SU-DHL-6 (cell line): Measurements from ENCODE around the gene VSTM2L.

Experiments
- H2AFZ ChIP-seq: fragments of 200-600 bp; sonication (generic); 2 replicates; pipeline ENCODE4 v1.6.1; 2014; ENCODE audit warnings: low read depth, mild to moderate bottlenecking, moderate library complexity, mixed read lengths, antibody characterized with exemption, low read length; ENCODE audit not compliant: severe bottlenecking
- H3F3A ChIP-seq: fragments of 200-600 bp; shearing (Covaris generic); 2 replicates; pipeline ENCODE4 v1.6.0; 2016; ENCODE audit warnings: antibody characterized with exemption, mild to moderate bottlenecking; ENCODE audit not compliant: insufficient read depth
- H3K27ac ChIP-seq: fragments of 200-600 bp; sonication (generic); 2 replicates; pipeline ENCODE4 v1.5.1; 2016; ENCODE audit warnings: low read depth, mild to moderate bottlenecking, low read length, moderate library complexity, mixed read lengths
- H3K27me3 ChIP-seq: fragments of 200-600 bp; sonication (generic), shearing (Covaris generic); 2 replicates; pipeline ENCODE4 v1.6.0; 2014; ENCODE audit warnings: mild to moderate bottlenecking, low read length
- H3K36me3 ChIP-seq: fragments of 200-600 bp; sonication (generic); 2 replicates; pipeline ENCODE4 v1.6.1; 2014; ENCODE audit warnings: mild to moderate bottlenecking, low read length, mixed read lengths
- H3K4me2 ChIP-seq: fragments of 300-600, 200-600 bp; shearing (Covaris generic), sonication (generic); 2 replicates; pipeline ENCODE4 v1.6.0; 2014; ENCODE audit warnings: low read length, low read depth, mild to moderate bottlenecking; ENCODE audit not compliant: poor library complexity, severe bottlenecking
- H3K4me3 ChIP-seq: fragments of 200-600 bp; sonication (generic); 2 replicates; pipeline ENCODE4 v1.5.1; 2014; ENCODE audit warnings: antibody characterized with exemption, low read length, mild to moderate bottlenecking, mixed read lengths; ENCODE audit not compliant: insufficient read depth, poor library complexity, severe bottlenecking
- H3K79me2 ChIP-seq: fragments of 200-600 bp; sonication (generic); 2 replicates; pipeline ENCODE4 v1.6.1; 2014; ENCODE audit warnings: mild to moderate bottlenecking, low read length, moderate library complexity; ENCODE audit not compliant: insufficient read depth
- H3K9ac ChIP-seq: fragments of 200-600 bp; sonication (generic); 2 replicates; pipeline ENCODE4 v1.7.0; 2014; ENCODE audit warnings: mild to moderate bottlenecking, low read length
- H3K9me2 ChIP-seq: fragments of 200-600 bp; sonication (generic); replicated peaks from 2 replicates; pipeline ENCODE4 v1.6.1; 2014; ENCODE audit warnings: low read length; ENCODE audit not compliant: insufficient read depth
- H3K9me3 ChIP-seq: fragments of 200-600 bp; sonication (generic); 2 replicates; pipeline ENCODE4 v1.6.1; 2014; ENCODE audit warnings: low read length, mixed read lengths; ENCODE audit not compliant: insufficient read depth
- H4K20me1 ChIP-seq: fragments of 200-600 bp; sonication (generic); 2 replicates; pipeline ENCODE4 v1.6.1; 2014; ENCODE audit warnings: low read depth, mild to moderate bottlenecking, antibody characterized with exemption, low read length, moderate library complexity, mixed read lengths
- EZH2phosphoT487 ChIP-seq: fragments of 200-600 bp; sonication (generic), shearing (Covaris generic); conservative IDR thresholded peaks from 2 replicates; pipeline ENCODE4 v1.6.1; 2018; ENCODE audit warnings: mild to moderate bottlenecking, antibody characterized with exemption, low read length, moderate library complexity, mixed read lengths
- TF ChIP-seq, protein P1 (sequence below): fragments of 200-600 bp; sonication (generic); IDR thresholded peaks from one replicate; pipeline ENCODE4 v1.5.1; 2017; ENCODE audit warnings: antibody characterized with exemption, mild to moderate bottlenecking, low read length, moderate library complexity; ENCODE audit not compliant: insufficient read depth, poor library complexity, severe bottlenecking

The VSTM2L gene

DNA sequence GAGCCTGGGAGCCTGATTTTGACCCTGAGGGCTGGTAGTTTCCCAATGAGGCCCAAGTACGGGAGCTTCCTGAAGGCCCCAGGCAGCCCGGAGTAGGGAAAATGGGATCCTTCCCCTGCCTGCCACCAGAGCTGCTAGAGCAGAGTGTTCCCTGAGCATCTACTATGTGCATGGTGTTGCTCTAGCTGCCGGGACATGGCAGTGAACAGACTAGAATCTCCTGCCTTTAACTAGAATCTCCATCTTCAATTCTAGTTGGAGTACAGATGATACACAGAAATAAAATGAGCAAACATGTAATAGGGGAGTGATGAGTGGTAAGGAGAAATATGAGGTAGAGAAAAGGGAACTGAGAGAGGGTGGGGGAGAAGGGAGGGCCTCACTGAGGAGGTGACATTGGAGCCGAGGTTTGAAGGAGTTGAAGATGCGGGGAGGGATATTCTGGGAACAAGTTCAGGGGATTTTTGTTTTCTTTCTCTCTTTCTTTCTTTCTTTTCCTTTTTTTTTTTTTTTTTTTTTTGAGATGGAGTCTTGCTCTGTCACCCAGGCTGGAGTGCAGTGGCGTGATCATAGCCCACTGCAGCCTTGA, 18.5 kb downstream of the VSTM2L start:
- H3K27me3 ChIP-seq = no peaks in the 10 kb centered on the region
- no peaks in the 10 kb centered on the region for H3K9me2 ChIP-seq
- no peak overlapping the region for H3K9ac ChIP-seq
- H3K4me3 ChIP-seq = no peak overlapping the region
- H3F3A ChIP-seq = no peaks in the 10 kb centered on the region
- no peak overlapping the region for H2AFZ ChIP-seq
- no peaks in the 10 kb centered on the region for H3K79me2 ChIP-seq
- H3K9me3 ChIP-seq = no peaks in the 10 kb centered on the region
- H3K36me3 ChIP-seq = no peaks in the 10 kb centered on the region
- H3K4me2 ChIP-seq = no peak overlapping the region
- TF ChIP-seq, protein P1, sequence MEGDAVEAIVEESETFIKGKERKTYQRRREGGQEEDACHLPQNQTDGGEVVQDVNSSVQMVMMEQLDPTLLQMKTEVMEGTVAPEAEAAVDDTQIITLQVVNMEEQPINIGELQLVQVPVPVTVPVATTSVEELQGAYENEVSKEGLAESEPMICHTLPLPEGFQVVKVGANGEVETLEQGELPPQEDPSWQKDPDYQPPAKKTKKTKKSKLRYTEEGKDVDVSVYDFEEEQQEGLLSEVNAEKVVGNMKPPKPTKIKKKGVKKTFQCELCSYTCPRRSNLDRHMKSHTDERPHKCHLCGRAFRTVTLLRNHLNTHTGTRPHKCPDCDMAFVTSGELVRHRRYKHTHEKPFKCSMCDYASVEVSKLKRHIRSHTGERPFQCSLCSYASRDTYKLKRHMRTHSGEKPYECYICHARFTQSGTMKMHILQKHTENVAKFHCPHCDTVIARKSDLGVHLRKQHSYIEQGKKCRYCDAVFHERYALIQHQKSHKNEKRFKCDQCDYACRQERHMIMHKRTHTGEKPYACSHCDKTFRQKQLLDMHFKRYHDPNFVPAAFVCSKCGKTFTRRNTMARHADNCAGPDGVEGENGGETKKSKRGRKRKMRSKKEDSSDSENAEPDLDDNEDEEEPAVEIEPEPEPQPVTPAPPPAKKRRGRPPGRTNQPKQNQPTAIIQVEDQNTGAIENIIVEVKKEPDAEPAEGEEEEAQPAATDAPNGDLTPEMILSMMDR = no peak
- TF ChIP-seq EZH2phosphoT487 = no peak
- no peaks in the 10 kb centered on the region for H4K20me1 ChIP-seq
- no peak overlapping the region for H3K27ac ChIP-seq

DNA sequence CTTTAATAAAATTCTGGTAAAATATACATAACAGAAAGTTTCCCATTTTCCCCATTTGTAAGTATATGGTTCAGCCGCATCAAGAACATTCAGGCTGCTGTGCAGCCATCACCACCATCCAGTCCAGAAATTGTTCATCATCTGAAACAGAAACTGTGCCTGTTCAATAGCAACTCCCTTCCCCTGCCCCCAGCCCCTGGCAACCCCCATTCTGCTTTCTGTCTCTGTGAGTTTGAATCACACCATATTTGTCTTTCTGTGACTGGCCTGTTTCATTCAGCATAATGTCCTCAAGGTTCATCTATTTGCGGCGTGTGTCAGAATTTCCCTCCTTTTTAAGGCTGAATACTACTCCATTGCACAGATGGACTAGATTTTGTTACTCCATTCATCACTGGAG, 19.1 kb downstream of the VSTM2L start:
- no peaks in the 10 kb centered on the region for H3F3A ChIP-seq
- no peak overlapping the region for H3K27ac ChIP-seq
- no peaks in the 10 kb centered on the region for H3K9me3 ChIP-seq
- H3K36me3 ChIP-seq = no peaks in the 10 kb centered on the region
- H3K4me2 ChIP-seq = no peak overlapping the region
- no peaks in the 10 kb centered on the region for H4K20me1 ChIP-seq
- H3K27me3 ChIP-seq = no peaks in the 10 kb centered on the region
- no peak overlapping the region for H3K4me3 ChIP-seq
- H3K9me2 ChIP-seq = no peaks in the 10 kb centered on the region
- no peak overlapping the region for H2AFZ ChIP-seq
- H3K9ac ChIP-seq = no peak overlapping the region
- TF ChIP-seq EZH2phosphoT487 = no peak
- H3K79me2 ChIP-seq = no peaks in the 10 kb centered on the region

GRCh38 chr20:37925265-37926165, 22.6 kb downstream of the VSTM2L start:
- no peaks in the 10 kb centered on the region for H4K20me1 ChIP-seq
- no peak overlapping the region for H3K4me2 ChIP-seq
- H3K9me2 ChIP-seq = no peaks in the 10 kb centered on the region
- H2AFZ ChIP-seq = no peak overlapping the region
- H3K36me3 ChIP-seq = no peaks in the 10 kb centered on the region
- no peaks in the 10 kb centered on the region for H3K27me3 ChIP-seq
- H3F3A ChIP-seq = no peaks in the 10 kb centered on the region
- H3K79me2 ChIP-seq = no peaks in the 10 kb centered on the region
- no peak overlapping the region for H3K4me3 ChIP-seq
- no peak overlapping the region for H3K27ac ChIP-seq
- no peaks in the 10 kb centered on the region for H3K9me3 ChIP-seq
- no peak overlapping the region for H3K9ac ChIP-seq
- no peak for TF ChIP-seq EZH2phosphoT487
- TF ChIP-seq, protein P1 = no peak

GRCh38 chr20:37926612-37927011, 23.7 kb downstream of the VSTM2L start:
- Histone ChIP-seq H3K9me3 (no peaks in the 10 kb centered on the region), H3K4me2 (no peak overlapping the region), H3K27ac (no peak overlapping the region), H3K9ac (no peak overlapping the region), H3K9me2 (no peaks in the 10 kb centered on the region), H3F3A (no peaks in the 10 kb centered on the region), H3K4me3 (no peak overlapping the region), H2AFZ (no peak overlapping the region), H4K20me1 (no peaks in the 10 kb centered on the region), H3K36me3 (no peaks in the 10 kb centered on the region), H3K27me3 (no peaks in the 10 kb centered on the region), H3K79me2 (no peaks in the 10 kb centered on the region)
- TF ChIP-seq, protein P1 = no peak
- TF ChIP-seq EZH2phosphoT487 = no peak
